HEK293 (cell line): ENCODE data around the gene ZDHHC3.

ENCODE experiments used
- CTCF ChIA-PET: fragments of 350-600 bp; formaldehyde crosslinking; extraction: SDS; loops from one replicate; lab custom pipeline; 2021; ENCODE audit warnings: antibody characterized with exemption; lab: Yijun Ruan, JAX
- POLR2A ChIA-PET: fragments of 300-600 bp; formaldehyde crosslinking; extraction: SDS; loops from one replicate; lab custom pipeline; 2020; ENCODE audit warnings: antibody characterized with exemption, inconsistent platforms; lab: Yijun Ruan, JAX
- H3K27ac ChIP-seq: fragments of 200-500 bp; sonication (Bioruptor generic); 2 replicates; pipeline ENCODE4 v1.5.1; 2014; ENCODE audit warnings: low read depth, low read length, control low read depth, inconsistent platforms; ENCODE audit errors: extremely low read depth
- H3K36me3 ChIP-seq, 2 experiments: fragments of 200-500 bp in 1 of 2; sonication (Bioruptor generic) in 1 of 2; 1 replicate in 1 of 2; 2 replicates in 1 of 2; pipeline ENCODE4 v1.5.1; 2014 to 2017; ENCODE audit warnings: inconsistent platforms in 2 of 2, low read length in 2 of 2; ENCODE audit not compliant: control insufficient read depth in 2 of 2, insufficient read depth in 1 of 2
- H3K4me1 ChIP-seq: fragments of 200-500 bp; sonication (Bioruptor generic); 2 replicates; pipeline ENCODE4 v1.5.1; 2014; ENCODE audit warnings: mild to moderate bottlenecking, low read length, inconsistent platforms; ENCODE audit not compliant: control insufficient read depth, insufficient read depth
- H3K4me3 ChIP-seq: 2 replicates; pipeline ENCODE4 v1.5.1; 2011; ENCODE audit warnings: low read depth, mild to moderate bottlenecking, control low read depth, low read length, moderate library complexity
- H3K9me3 ChIP-seq: fragments of 200-500 bp; sonication (Bioruptor generic); 2 replicates; pipeline ENCODE4 v1.5.1; 2014; ENCODE audit warnings: low read depth, low read length, inconsistent platforms; ENCODE audit not compliant: control insufficient read depth, insufficient read depth
- AEBP2 ChIP-seq: fragments of 450-650 bp; formaldehyde crosslinking; IDR thresholded peaks from 2 replicates; pipeline ENCODE4 v1.5.1; 2016; ENCODE audit warnings: missing biosample characterization, missing genetic modification characterization, borderline replicate concordance
- FEZF1 ChIP-seq: fragments of 450-650 bp; formaldehyde crosslinking; IDR thresholded peaks from 2 replicates; pipeline ENCODE4 v1.5.1; 2016; ENCODE audit warnings: missing biosample characterization, missing genetic modification characterization
- GFI1B ChIP-seq: fragments of 450-650 bp; formaldehyde crosslinking; IDR thresholded peaks from 2 replicates; pipeline ENCODE4 v1.5.1; 2016; ENCODE audit warnings: missing biosample characterization, missing genetic modification characterization
- PRDM1 ChIP-seq: fragments of 450-650 bp; formaldehyde crosslinking; IDR thresholded peaks from 2 replicates; pipeline ENCODE4; 2016; ENCODE audit warnings: missing biosample characterization, missing genetic modification characterization
- SCRT2 ChIP-seq: fragments of 450-650 bp; formaldehyde crosslinking; IDR thresholded peaks from 2 replicates; pipeline ENCODE4 v1.5.1; 2016; ENCODE audit warnings: missing biosample characterization, missing genetic modification characterization
- TRIM28 ChIP-seq: IDR thresholded peaks from 2 replicates; pipeline ENCODE4 v1.6.1; 2011; ENCODE audit warnings: low read length, control low read depth, borderline replicate concordance
- ZBTB49 ChIP-seq: fragments of 450-650 bp; formaldehyde crosslinking; IDR thresholded peaks from 2 replicates; pipeline ENCODE4 v1.5.1; 2016; ENCODE audit warnings: missing biosample characterization, missing genetic modification characterization, low read depth
- ZBTB6 ChIP-seq: fragments of 450-650 bp; formaldehyde crosslinking; IDR thresholded peaks from 2 replicates; pipeline ENCODE4 v1.5.1; 2017; ENCODE audit warnings: missing biosample characterization, missing genetic modification characterization
- ZFP3 ChIP-seq: fragments of 450-650 bp; formaldehyde crosslinking; IDR thresholded peaks from 2 replicates; pipeline ENCODE4 v1.5.1; 2016; ENCODE audit warnings: low read depth, missing biosample characterization, missing genetic modification characterization
- ZFP37 ChIP-seq: fragments of 450-650 bp; formaldehyde crosslinking; IDR thresholded peaks from 2 replicates; pipeline ENCODE4 v1.5.1; 2016; ENCODE audit warnings: missing biosample characterization, missing genetic modification characterization
- ZNF2 ChIP-seq: fragments of 450-650 bp; formaldehyde crosslinking; IDR thresholded peaks from 2 replicates; pipeline ENCODE4 v1.5.1; 2016; ENCODE audit warnings: missing biosample characterization, missing genetic modification characterization
- ZNF274 ChIP-seq, 2 experiments: fragments of 200-500 bp in 1 of 2; fragments of 450-650 bp in 1 of 2; sonication (Bioruptor generic) in 1 of 2; formaldehyde crosslinking in 1 of 2; IDR thresholded peaks; 2 replicates each; pipeline versions ENCODE4 v1.5.1 to v1.6.1; 2014 to 2016; ENCODE audit warnings: borderline replicate concordance in 1 of 2, inconsistent platforms in 1 of 2, low read length in 1 of 2, missing biosample characterization in 1 of 2, missing genetic modification characterization in 1 of 2
- ZNF473 ChIP-seq: fragments of 450-650 bp; formaldehyde crosslinking; IDR thresholded peaks from 2 replicates; pipeline ENCODE4 v1.5.1; 2017; ENCODE audit warnings: missing biosample characterization, missing genetic modification characterization
- ZNF548 ChIP-seq: fragments of 450-650 bp; formaldehyde crosslinking; IDR thresholded peaks from 2 replicates; pipeline ENCODE4 v1.5.1; 2016; ENCODE audit warnings: missing biosample characterization, missing genetic modification characterization
- ZNF596 ChIP-seq: fragments of 450-650 bp; IDR thresholded peaks from 2 replicates; pipeline ENCODE4 v1.5.0; 2018; ENCODE audit warnings: missing biosample characterization, mild to moderate bottlenecking, missing genetic modification characterization, moderate library complexity
- ZNF639 ChIP-seq: fragments of 450-650 bp; formaldehyde crosslinking; IDR thresholded peaks from 2 replicates; pipeline ENCODE4 v1.5.1; 2016; ENCODE audit warnings: missing biosample characterization, missing genetic modification characterization
- ZNF658 ChIP-seq: fragments of 450-650 bp; formaldehyde crosslinking; IDR thresholded peaks from 2 replicates; pipeline ENCODE4; 2016; ENCODE audit warnings: missing biosample characterization, missing genetic modification characterization
- ZNF692 ChIP-seq: fragments of 450-650 bp; formaldehyde crosslinking; IDR thresholded peaks from 2 replicates; pipeline ENCODE4 v1.5.1; 2016; ENCODE audit warnings: missing biosample characterization, missing genetic modification characterization
- ZNF791 ChIP-seq: fragments of 450-650 bp; formaldehyde crosslinking; IDR thresholded peaks from 2 replicates; pipeline ENCODE4 v1.5.1; 2016; ENCODE audit warnings: missing biosample characterization, missing genetic modification characterization
- TF ChIP-seq, protein P1 (sequence below): fragments of 450-650 bp; formaldehyde crosslinking; IDR thresholded peaks from 2 replicates; pipeline ENCODE4 v1.5.0; 2017; ENCODE audit warnings: missing biosample characterization, missing genetic modification characterization, borderline replicate concordance
- TF ChIP-seq, protein P2 (sequence below): fragments of 450-650 bp; formaldehyde crosslinking; IDR thresholded peaks from 2 replicates; pipeline ENCODE4 v1.5.1; 2016; ENCODE audit warnings: missing biosample characterization, missing genetic modification characterization

Gene ZDHHC3

DNA sequence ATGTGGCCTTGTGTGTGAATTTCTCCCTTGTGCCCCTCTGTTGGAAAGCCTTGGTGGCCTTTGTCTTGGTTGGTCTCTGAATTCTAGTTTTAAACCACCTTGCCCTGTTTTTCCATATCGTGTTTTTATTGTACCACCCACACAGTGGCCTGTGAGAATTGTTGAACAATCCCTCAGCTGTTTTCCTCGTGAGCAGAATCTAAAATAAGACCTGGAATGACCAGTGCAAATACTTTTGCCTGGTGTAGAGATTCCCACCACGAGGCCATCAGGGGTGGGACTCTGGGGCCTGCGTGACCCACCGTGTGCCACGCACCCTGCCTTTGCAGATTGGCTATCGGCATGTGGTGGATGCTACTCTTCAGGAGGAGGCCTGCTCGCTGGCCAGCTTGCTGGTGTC is 31.1 kb upstream of the ZDHHC3 start (continued):
- no peak for TF ChIP-seq ZNF639 (tag by site-specific recombination)
- no peak for TF ChIP-seq GFI1B
- no peak for TF ChIP-seq ZNF274 (IDR thresholded peaks at IDR 0.05; ENCODE audit: low read length)
- no peak for TF ChIP-seq ZNF274 (tag by site-specific recombination; IDR thresholded peaks at IDR 0.05; ENCODE audit: borderline replicate concordance)
- TF ChIP-seq SCRT2 (tag by site-specific recombination): no peak
- no peak for TF ChIP-seq ZNF596 (tag by site-specific recombination)
- no peak for TF ChIP-seq ZFP3
- no peak for TF ChIP-seq ZNF791 (tag by site-specific recombination)
- no peak for TF ChIP-seq PRDM1 (tag by site-specific recombination)
- no peak for TF ChIP-seq ZNF548 (tag by site-specific recombination)
- no peak for TF ChIP-seq ZNF658 (tag by site-specific recombination)

DNA sequence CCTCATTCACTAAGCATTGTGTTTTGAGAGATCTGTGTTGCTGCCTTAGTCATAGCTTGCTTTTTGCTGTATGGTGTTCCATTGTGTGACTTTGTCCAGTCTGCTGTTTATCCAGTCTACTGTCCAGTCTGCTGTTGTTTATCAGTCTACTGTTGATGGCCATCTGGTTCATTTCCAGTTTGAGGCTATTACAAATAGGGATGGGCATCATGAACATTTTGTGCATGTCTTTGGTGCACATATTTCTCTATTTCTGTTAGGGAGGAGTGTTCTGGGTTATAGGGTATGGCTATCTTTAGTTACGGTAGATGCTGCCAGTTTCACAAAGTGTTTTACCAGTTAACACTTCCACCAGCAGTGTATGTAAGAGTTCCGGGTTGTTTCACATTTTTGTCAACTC is 27.9 kb upstream of the ZDHHC3 start:
- peaks cover 0 to 85% of the 10 kb centered on the region in 2 experiments; a peak in 1 of 3 replicates for H3K36me3 ChIP-seq
- H3K4me1 ChIP-seq: no peaks in the 10 kb centered on the region
- no peak overlapping the region for H3K4me3 ChIP-seq
- no peak overlapping the region for H3K27ac ChIP-seq
- CTCF ChIA-PET: no interaction called here
- TF ChIP-seq ZFP37: no peak
- TF ChIP-seq AEBP2 (tag by site-specific recombination): no peak
- no peak for TF ChIP-seq ZNF692 (tag by site-specific recombination)
- TF ChIP-seq FEZF1 (tag by site-specific recombination): no peak
- TF ChIP-seq, protein P1, sequence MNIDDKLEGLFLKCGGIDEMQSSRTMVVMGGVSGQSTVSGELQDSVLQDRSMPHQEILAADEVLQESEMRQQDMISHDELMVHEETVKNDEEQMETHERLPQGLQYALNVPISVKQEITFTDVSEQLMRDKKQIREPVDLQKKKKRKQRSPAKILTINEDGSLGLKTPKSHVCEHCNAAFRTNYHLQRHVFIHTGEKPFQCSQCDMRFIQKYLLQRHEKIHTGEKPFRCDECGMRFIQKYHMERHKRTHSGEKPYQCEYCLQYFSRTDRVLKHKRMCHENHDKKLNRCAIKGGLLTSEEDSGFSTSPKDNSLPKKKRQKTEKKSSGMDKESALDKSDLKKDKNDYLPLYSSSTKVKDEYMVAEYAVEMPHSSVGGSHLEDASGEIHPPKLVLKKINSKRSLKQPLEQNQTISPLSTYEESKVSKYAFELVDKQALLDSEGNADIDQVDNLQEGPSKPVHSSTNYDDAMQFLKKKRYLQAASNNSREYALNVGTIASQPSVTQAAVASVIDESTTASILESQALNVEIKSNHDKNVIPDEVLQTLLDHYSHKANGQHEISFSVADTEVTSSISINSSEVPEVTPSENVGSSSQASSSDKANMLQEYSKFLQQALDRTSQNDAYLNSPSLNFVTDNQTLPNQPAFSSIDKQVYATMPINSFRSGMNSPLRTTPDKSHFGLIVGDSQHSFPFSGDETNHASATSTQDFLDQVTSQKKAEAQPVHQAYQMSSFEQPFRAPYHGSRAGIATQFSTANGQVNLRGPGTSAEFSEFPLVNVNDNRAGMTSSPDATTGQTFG (tag by site-specific recombination): no peak
- POLR2A ChIA-PET: interaction anchor here (0.7 kb wide), 1 partner anchor 484 kb away, joined by 3 read pairs; no protein-coding TSS in a partner anchor
- no peaks in the 10 kb centered on the region for H3K9me3 ChIP-seq

GRCh38 chr3:45003406-45003805 is 27.4 kb upstream of the ZDHHC3 start:
- no peak overlapping the region for H3K27ac ChIP-seq
- POLR2A ChIA-PET: no interaction called here
- CTCF ChIA-PET: interaction anchor here (0.5 to 0.6 kb wide), 2 partner anchors 59 to 378 kb away, joined by 3 to 4 read pairs; partner anchors contain the start of gene ZNF197
- no peak overlapping the region for H3K4me3 ChIP-seq
- H3K4me1 ChIP-seq: no peaks in the 10 kb centered on the region
- peaks cover 0 to 85% of the 10 kb centered on the region in 2 experiments; a peak in 1 of 3 replicates for H3K36me3 ChIP-seq
- H3K9me3 ChIP-seq: no peaks in the 10 kb centered on the region
- no peak for TF ChIP-seq PRDM1 (tag by site-specific recombination)
- no peak for TF ChIP-seq ZBTB6 (tag by site-specific recombination)
- no peak for TF ChIP-seq ZNF2
- TF ChIP-seq ZNF473 (tag by site-specific recombination): no peak
- no peak for TF ChIP-seq ZBTB49 (tag by site-specific recombination)
- TF ChIP-seq TRIM28: no peak
- TF ChIP-seq, protein P2, sequence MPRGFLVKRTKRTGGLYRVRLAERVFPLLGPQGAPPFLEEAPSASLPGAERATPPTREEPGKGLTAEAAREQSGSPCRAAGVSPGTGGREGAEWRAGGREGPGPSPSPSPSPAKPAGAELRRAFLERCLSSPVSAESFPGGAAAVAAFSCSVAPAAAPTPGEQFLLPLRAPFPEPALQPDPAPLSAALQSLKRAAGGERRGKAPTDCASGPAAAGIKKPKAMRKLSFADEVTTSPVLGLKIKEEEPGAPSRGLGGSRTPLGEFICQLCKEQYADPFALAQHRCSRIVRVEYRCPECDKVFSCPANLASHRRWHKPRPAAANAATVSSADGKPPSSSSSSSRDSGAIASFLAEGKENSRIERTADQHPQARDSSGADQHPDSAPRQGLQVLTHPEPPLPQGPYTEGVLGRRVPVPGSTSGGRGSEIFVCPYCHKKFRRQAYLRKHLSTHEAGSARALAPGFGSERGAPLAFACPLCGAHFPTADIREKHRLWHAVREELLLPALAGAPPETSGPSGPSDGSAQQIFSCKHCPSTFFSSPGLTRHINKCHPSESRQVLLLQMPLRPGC (tag by site-specific recombination): no peak
